ENCODE measurements around the gene ISG20.

ISG20 gene

DNA sequence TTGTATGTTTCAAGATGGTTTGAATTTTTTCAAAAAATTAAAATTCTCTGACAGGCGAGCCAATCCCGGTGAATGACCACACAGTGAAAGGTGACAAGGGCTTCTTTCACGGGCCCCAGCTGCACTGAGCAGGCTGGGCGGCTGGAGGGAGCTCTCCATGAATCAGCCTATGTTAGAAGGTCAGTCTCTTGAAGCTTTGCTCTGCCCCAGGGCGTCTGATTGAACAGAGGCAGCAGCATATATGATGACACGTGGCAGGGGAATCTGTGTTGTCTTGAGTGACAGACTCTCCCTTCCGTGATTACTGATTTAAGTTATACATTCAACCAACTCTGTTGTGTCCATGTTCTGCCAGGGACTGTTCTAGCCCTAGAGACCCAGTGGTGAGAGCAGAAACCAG lies 51.5 kb downstream of the ISG20 start:
- DNase-seq = no peak

DNA sequence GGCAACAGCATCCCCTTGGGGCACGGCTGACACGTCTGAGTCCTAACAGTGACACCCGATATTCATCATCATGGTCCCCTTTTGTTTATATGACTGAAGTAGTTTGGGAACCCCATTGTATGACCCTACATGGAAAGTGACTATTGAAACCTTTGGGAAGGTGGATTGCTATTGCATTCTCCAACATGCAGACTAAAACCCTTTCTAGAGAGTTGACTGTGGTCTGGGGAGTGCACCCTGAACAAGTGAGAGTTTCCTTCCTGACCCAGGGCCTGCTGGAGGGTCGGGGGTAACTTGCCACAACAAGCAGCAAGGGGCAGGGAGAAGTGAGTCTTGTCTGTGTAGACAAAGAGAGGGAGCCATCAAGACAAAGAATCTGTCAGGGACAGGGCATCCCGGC lies 54.4 kb downstream of the ISG20 start:
- no peak for DNase-seq

DNA sequence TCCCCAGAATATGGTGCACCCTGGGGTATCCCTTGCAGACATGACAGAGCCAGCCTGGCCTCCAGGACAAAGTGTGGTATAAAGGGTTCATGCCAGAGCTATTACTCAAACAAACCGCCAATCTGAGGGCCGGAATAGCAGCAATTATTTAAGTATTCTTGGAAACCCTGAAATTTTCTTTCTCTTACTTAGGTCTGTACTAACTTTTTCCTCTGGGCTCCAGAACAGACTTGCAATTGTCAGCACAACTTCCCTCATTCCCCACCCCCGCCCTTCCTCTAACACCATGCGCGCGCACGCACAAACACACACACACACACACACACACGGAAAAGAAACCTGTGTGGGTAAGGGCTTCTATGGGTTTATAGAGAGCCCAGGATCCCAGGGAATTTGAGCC lies 56.3 kb downstream of the ISG20 start:
- DNase-seq = no peak

DNA sequence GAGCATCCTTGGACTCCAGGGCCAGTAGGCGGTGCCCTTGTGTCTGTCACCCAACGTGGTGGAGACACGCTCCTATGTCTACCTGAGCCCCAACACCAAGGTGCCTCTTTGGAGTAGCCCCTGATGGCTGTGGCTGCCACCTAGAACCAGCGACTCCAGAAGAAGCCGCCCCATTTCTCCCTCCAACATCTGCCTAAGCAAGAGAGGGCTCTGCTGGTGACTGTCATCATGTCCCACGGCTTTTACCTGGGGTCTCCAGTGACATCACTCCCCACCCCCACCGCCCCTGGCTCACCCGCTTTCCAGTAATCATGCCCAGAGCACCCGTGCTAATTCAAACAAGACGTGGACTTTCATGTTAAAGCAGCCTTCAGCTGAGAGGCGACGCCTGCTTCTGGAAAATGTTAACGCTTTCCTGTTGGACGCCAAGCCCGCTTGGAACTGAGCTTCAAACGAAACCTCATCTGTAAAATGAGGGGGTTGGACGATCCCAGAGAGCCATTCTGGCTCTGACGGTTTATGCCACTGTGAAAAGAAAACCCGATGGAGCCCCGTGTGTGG lies 57.0 kb downstream of the ISG20 start:
- no peak for DNase-seq

DNA sequence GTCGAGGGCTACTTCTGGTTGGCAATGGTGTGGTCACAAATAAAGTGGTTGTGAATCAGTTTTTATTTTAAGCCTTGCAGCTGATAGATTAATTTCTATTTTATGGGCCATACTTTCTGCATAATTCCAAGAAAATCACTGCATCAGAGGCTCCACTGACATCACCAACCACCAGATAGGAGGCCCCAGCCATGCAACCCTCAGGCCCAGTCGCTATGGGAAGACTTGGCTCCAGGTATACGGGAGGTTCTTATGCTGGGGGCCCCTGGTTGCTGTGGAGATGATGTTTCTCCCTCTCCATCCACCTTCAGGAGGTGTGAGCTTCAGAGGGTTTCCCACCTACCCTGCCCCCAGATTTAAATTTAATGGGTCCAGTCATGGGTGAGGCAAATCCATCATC lies 57.4 kb downstream of the ISG20 start:
- DNase-seq = no peak

DNA sequence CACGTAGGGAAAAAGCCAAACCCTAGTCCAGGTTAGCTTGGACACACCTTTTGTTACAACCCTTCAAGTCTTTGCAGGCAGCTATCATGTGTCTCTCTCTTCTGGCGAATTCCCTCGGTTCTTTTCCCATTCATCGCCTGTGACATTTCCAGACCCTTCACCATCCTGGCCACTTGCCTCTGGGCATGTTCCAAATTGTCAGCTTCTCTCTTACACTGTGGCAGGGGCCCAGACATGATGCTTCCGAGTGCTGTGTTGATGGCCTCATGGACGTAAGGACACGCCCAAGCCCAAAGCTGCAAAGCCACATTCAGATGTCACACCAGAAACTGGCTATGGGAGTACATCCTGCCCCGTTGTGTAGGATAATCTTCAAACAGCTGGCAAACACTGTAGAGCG lies 58.5 kb downstream of the ISG20 start:
- DNase-seq = no peak

DNA sequence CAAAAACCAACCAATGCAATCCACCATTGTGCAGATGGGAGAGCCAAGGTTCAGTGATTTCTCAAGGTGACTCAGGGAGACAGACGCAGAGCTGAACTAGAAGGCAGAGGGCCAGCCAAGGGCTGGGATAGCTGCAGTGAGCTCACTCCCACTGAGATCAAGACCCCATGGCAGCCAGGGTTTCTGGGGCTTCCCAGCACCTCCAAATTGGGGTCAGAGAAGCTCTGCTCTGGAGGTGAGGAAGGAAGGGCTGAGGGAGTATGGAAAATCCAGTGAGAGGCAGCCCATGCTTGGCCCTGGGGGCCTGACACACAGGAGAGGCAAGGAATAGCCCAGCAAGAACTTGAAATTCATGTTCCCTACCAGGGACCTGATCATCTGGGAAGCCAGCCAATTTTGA lies 61.0 kb downstream of the ISG20 start:
- DNase-seq = no peak

DNA sequence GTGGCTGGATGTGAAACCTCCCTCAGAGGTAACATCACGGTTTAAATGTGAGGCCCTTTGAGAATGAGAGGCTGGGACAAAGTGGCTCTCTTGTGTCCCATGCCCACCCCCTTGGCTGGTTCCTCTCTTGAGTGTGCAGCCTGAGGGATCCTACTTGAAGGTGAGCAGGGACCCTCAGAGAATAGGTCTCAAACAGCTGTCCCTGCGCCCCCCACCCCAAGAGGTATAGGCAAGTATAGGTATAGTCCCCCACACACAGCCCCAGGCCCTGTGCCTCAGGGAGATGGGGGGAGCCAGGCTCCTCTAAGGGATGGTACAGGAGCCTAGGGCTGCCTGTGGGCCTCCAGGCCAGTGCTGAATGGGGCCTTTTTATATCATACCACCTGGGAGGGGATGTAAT lies 61.9 kb downstream of the ISG20 start:
- no peak for DNase-seq

DNA sequence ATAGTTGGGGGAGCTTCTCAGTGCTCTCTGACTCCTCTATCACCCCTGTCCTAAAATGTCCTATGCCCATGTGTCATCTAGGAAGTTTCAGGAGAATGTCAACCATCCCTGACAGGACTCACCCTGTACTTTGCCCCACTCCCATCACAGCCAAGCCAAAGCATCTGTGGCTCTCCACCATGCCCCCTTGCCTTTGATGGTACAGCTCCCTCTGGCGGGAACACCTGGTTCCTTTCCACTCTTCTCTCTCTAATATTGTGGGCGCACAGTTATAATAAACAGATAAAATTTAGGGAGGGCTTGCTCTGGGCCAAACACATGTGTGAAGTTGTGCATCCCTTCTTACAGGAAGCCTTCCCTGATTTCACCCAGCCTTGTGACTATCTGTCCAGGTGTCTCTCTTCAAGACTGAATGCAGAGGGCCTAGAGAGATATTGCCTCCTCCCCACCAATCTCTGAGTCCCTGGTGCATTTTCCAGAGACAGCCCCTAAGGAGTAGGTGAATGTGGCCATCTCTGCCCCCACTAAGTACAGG lies 62.8 kb downstream of the ISG20 start:
- no peak for DNase-seq

DNA sequence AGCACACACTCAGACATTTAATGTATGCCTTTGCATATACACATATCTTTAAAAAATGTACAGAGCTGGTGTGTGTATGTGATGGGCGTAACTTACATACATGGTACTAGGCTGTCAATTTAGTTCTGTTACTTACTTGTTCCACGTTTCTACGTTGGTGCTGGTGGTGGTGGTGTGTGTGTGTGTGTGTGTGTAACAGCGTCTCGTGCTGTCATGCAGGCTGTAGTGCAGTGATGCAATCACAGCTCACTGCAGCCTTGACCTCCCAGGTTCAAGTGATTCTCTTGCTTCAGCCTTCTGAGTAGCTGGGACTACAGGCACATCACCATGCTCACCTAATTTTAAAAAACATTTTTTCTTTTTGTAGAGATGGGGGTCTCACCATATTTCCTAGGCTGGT lies 64.2 kb downstream of the ISG20 start:
- no peak for DNase-seq

DNA sequence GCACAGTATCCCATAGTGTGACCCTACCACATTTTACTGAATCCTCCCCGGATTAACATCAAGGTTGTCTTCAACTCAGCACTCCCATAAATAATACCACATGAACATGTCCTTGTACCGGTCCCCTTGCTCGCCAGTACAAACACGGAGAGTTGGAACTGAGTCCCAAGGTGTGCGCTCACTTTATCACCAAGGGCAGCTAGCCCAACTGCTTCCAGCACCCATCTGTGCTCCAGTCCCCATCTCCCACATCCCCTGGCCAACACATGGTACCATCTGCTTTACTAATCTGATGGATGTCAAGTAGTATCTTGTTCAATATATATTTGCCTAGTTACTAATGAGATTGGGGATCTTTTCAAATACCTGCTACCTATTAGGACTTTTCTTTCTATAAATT lies 64.7 kb downstream of the ISG20 start:
- no peak for DNase-seq

DNA sequence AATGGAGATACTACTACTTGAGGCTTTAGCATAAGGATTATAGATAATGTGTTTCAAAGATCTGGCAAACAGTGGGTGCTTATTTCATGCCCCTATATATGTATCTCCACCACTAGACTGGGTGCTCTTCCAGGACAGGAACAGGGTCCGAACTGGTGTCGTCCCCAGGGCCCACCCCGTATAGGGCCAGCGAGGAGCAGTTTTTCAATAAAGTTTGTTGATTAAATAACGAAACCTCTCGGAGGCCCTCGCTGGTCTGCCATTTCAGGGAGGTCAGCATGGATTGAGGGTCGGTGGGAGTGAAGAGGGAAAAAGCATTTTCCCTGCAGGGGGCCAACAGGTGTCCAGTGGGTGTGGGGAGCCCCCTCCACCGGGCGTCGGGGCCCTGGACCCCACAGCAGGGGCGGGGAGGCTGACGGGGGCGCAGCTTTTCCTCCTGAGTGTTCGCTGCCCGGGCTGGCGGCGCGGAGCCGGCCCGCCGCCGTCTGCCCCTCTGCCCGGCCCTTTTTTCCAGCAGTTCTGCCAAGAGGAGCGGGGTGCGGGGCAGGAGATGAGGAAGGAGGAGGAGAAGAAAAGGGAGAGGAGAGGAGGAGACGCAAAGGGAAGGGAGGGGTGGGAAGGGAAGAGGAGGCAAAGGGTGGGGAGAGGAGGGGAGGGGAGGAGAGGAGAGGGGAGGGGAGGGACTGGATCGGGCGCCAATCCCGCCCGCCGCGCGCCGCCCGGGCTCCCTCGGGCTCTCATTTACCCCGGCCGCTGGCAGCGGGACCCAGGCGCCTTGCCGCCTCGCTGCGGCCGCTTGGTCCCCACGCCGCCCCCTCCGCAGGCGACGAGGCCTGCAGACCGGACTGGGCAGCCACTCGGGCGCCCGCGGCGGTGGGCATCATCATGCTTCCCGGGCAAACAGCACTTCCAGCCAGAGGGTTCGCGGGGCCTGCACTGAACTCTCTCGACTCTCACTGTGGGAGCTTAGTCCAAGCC lies 66.3 kb downstream of the ISG20 start:
- peak; percentile 71 for DNase-seq

DNA sequence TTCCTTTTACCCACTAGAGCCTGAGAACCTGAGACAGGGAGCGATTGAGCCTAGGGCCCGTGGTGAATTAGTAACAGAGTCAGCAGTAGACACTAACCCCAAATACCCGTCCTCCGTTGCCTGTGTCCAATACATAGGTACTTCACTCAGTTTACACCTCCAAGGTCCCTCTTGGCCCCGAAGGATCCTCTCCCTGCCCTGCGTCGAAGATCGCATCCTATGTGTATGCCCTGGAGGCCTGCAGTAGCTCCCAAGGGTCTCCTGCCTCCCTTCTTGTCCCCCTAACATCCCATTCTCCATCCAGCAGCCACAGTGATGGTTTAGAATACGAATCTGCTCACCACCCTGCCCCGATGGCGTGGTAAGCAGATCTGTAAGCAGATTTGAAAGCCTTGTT lies 67.0 kb downstream of the ISG20 start:
- no peak for DNase-seq

Measured in right kidney (tissue), 1 donor.